ENCODE measurements around the gene RAD51D. TPM values are rescaled to one million over a fixed set of nuclear protein-coding genes. Genes with fewer than 3 reads are reported as not detected.
"Not testable (repeated sequence)": the region's sequence is repeated elsewhere in the genome, so short reads cannot be mapped to it uniquely, and the experiment has no call there.

RAD51D gene
- total RNA-seq, 1 donor from 2014 or later, result 4.6 TPM

- DNase-seq (ENCODE audit: low read depth), result peak; percentile 81
These were observed 22.2 kb upstream of the RAD51D start, which contains the start of gene NLE1 for GRCh38 chr17:35141681-35142466. NLE1 (minus strand) TSS chr17:35142303; CDS start chr17:35142275, 28 bp downstream.

DNA sequence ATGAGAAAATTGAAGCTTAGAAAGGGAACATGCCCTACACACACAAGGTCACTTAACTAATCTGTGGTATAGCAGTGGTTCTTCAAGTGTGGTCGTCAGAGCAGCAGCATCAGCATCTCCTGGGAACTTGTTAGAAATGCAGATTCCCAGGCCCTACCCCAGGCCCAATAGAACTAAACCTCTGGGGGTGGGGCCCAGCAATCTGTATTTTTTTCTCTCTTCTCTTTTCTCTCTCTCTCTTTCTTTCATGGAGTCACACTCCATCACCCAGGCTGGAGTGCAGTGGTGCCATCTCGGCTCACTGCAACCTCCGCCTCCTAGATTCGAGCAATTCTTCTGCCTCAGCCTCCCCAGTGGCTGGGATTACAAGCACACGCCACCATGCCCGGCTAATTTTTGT lies 18.6 kb upstream of the RAD51D start:
- no peak for DNase-seq (ENCODE audit: low read depth)

DNA sequence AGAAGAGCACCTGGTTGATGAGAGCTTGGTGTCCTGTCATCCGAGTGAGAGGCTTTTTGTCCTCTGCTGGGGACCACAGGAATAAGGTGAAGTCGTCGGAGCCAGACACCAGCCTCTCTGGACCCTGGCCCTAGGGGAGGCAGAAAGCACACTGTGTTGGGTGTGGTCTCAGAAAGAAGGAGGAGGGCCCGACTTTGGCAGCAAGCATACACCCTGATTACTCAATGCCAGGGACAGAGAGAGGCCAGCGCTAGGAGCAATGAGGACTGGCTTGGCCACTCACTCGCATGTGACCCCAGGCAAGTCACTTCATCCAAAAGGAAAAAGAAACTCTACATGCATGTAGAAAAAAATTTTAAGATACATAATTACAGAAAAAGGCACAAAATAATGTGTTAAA lies 15.7 kb upstream of the RAD51D start:
- DNase-seq (ENCODE audit: low read depth), result no peak

DNA sequence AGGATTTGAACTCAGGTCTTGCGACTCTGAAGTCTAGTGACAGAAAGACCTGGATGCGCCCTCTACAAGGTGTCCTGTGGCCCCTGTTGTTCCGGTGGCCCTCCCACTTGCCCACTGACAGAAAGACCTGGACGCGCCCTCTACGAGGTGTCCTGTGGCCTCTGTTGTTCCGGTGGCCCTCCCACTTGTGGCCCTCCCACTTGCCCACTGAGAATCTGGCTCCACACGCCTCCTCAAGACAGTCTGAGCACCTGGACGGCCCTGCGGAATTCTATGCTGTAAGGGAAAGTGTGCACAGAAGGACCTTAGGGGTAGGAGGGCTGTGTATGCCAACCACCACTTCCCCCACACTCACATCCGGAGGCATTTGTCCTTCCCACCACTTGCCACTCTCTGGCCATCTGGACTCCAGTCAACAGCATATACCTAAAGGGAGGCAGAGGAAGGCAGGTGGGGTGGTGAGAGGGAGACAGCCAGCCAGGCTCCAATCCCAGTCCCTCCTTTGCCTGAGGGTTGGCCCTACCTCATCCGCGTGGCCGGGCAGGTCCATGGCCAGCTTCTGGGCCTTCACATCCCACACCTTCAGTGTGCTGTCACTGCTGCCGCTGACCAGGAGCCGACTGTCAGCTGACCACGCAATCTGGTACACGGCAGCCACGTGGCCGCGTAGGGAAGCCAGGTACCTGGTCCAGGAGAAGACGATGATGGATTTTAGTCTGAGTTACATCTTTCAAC lies 13.3 kb upstream of the RAD51D start:
- DNase-seq (ENCODE audit: low read depth), result no peak

GRCh38 chr17:35132099-35132498 lies 12.4 kb upstream of the RAD51D start:
- DNase-seq (ENCODE audit: low read depth), result peak; percentile 66

- DNase-seq (ENCODE audit: low read depth), result no peak
These were observed 10.7 kb upstream of the RAD51D start for GRCh38 chr17:35130392-35130791.

DNA sequence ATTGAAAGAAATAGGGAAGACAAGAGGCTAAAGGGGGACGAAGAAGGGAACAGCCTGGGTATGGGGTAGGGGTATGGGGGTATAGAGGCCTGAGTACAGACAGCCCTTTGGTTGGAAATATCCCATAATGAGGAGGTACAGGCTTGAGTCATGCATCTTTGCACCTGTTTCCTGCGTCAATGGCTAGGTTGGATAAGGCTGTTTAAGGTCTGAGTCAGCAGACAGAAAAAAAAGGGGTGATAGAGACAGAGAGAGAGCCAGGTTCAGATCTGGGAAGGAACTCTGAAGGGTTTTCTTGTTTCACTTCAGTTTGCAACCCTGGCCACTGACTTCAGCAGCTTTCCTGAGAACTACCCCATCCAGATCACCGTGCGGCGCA lies 10.3 kb upstream of the RAD51D start:
- peak; percentile 66 for DNase-seq (ENCODE audit: low read depth)

DNA sequence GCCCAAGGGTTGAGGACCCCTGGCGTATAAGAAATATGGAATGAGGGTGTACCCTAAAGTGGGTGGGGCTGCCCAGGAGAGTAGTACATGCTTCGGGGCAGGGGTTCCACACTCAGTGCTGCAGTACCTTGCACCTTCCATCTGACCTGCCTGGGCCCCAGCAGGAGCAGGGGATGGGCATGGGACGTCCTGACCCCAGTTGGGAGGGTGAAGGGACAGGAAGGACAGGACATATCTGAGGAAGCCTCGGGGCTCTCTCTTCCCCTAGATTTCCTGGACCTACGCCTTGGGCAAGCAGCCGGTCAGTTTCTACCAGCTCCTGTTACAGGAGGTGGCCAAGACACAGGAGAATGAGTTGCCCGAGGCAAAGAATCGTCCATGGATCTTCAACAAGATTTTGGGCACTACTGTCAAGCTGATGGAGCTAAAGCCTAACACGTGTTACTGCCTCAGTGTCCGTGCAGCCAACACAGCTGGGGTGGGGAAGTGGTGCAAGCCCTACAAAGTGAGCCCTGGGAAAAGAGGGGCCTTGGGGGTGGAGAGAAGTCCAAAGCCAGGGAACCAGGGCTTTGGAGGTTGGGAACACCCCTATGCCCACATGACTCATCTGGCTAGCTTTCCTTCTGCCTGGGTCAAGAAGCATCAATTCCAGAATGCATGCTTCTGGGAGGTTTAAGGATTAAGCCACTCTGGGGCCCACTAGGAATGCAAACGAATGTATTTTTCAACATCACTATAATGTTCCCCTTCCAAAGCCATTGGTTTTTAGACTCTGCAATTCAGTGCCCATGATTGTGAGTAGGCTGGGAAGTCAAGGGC lies 9.7 kb upstream of the RAD51D start:
- DNase-seq (ENCODE audit: low read depth), result no peak

GRCh38 chr17:35127751-35128514 lies 8.3 kb upstream of the RAD51D start:
- DNase-seq (ENCODE audit: low read depth), result no peak

GRCh38 chr17:35121315-35121714 lies 1.7 kb upstream of the RAD51D start, which contains the start of gene FNDC8:
FNDC8 (plus strand) TSS chr17:35121615; CDS start chr17:35121694, 79 bp downstream.
- no peak for DNase-seq (ENCODE audit: low read depth)

- DNase-seq (ENCODE audit: low read depth), result peak; percentile 57
These were observed 1.7 kb downstream of the RAD51D start for GRCh38 chr17:35117984-35118383.

GRCh38 chr17:35116845-35117244 lies 2.8 kb downstream of the RAD51D start:
- DNase-seq (ENCODE audit: low read depth), result no peak

DNA sequence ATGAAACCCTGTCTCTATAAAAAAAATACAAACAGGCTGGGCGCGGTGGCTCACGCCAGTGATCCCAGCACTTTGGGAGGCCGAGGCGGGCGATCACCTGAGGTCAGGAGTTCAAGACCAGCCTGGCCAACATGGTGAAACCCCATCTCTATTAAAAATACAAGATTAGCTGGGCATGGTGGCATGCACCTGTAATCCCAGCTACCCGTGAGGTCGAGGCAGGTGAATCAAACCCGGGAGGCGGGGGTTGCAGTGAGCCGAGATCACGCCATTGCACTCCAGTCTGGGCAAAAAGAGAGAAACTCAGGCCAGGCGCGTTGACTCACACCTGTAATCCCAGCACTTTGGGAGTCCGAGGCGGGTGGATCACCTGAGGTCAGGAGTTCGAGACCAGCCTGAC lies 8.9 kb downstream of the RAD51D start:
- DNase-seq (ENCODE audit: low read depth), result not testable (repeated sequence)

DNA sequence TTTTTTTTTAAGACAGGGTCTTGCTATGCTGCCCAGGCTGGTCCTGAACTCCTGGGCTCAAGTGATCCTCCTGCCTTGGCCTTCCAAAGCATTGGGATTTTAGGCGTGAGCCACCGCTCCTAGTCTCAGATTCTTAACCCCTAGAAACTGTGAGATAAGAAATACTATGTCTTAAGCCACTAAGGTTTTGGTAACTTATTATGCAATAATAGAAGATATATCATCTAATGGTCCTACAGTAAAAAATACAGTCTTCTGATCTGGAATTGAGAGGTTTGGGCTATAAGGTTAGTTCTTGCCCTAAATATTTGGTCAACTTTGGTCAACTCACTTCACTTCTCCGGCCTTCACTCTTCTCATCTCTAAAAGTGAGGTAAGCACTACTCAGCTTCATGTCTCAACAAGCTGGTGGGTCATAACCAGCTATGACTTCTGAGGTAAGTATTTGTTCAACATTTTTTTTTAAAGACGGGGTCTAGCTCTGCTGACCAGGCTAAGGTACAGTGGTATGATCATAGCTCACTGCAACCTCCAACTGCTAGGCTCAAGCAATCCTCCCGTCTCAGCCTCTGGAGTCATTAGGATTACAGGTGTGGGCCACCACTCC lies 14.7 kb downstream of the RAD51D start:
- DNase-seq (ENCODE audit: low read depth), result no peak

GRCh38 chr17:35103271-35103670 lies 16.4 kb downstream of the RAD51D start:
- no peak for DNase-seq (ENCODE audit: low read depth)

- DNase-seq (ENCODE audit: low read depth), result no peak
These were observed 17.9 kb downstream of the RAD51D start for GRCh38 chr17:35101725-35102124.

GRCh38 chr17:35101036-35101435 lies 18.6 kb downstream of the RAD51D start:
- no peak for DNase-seq (ENCODE audit: low read depth)

DNA sequence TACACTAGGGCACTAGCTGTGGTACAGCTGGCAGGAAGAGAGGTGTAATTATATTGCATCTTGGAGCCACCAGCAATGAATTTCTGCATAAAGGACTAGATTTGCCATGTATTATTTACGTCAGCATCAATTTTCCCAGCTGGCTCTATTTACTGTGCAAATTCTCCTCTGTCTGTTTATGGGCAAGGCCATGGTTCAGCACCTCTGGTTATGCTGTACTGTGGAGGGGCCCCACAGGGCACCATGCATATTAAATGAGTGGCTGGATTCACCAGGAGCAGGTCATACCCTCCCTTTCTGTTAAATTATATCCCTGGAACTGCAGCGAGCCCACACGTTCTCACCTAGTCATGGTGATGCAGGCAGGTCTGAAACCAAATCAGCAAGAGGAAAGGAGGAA lies 19.8 kb downstream of the RAD51D start:
- DNase-seq (ENCODE audit: low read depth), result no peak

GRCh38 chr17:35097776-35098175 lies 21.9 kb downstream of the RAD51D start:
- DNase-seq (ENCODE audit: low read depth), result peak; percentile 35

DNA sequence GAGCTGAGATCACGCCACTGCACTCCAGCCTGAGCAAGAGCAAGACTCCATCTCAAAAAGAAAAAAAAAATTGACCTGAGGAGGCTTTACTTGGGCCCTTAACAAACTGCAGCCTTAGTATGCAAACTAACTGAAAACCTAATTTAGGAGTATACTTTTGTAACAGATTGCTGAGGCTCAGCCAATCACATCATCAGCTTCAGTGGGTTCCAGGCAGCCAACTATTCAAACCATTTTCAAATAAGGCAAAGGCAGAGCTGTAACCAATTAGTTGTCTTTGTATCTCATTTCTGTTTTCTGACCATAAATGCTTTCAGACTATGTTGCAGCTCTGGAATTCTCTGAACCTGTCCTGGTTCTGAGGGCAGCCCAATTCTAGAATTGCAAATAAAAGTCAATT lies 23.9 kb downstream of the RAD51D start:
- no peak for DNase-seq (ENCODE audit: low read depth)
